ENCODE results near the gene FOXO6. TPM values are rescaled to one million over a fixed set of nuclear protein-coding genes. Genes with fewer than 3 reads are reported as not detected.

FOXO6 gene
- total and polyA plus RNA-seq, 9 of the 15 experiments (the other 6 are each of a cell fraction or from before 2014, with no cell fraction given), result 0.04 to 0.31 (median 0.12) TPM; not detected in 5

GRCh38 chr1:41361495-41362356 lies 492 bp downstream of the FOXO6 start (continued):
- TF ChIP-seq, protein P1, sequence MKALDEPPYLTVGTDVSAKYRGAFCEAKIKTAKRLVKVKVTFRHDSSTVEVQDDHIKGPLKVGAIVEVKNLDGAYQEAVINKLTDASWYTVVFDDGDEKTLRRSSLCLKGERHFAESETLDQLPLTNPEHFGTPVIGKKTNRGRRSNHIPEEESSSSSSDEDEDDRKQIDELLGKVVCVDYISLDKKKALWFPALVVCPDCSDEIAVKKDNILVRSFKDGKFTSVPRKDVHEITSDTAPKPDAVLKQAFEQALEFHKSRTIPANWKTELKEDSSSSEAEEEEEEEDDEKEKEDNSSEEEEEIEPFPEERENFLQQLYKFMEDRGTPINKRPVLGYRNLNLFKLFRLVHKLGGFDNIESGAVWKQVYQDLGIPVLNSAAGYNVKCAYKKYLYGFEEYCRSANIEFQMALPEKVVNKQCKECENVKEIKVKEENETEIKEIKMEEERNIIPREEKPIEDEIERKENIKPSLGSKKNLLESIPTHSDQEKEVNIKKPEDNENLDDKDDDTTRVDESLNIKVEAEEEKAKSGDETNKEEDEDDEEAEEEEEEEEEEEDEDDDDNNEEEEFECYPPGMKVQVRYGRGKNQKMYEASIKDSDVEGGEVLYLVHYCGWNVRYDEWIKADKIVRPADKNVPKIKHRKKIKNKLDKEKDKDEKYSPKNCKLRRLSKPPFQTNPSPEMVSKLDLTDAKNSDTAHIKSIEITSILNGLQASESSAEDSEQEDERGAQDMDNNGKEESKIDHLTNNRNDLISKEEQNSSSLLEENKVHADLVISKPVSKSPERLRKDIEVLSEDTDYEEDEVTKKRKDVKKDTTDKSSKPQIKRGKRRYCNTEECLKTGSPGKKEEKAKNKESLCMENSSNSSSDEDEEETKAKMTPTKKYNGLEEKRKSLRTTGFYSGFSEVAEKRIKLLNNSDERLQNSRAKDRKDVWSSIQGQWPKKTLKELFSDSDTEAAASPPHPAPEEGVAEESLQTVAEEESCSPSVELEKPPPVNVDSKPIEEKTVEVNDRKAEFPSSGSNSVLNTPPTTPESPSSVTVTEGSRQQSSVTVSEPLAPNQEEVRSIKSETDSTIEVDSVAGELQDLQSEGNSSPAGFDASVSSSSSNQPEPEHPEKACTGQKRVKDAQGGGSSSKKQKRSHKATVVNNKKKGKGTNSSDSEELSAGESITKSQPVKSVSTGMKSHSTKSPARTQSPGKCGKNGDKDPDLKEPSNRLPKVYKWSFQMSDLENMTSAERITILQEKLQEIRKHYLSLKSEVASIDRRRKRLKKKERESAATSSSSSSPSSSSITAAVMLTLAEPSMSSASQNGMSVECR (CRISPR knock-in tag; IDR thresholded peaks at IDR 0.05), result 0 out of 2 replicates have a peak, but pooled peaks have one; percentile 7
- TF ChIP-seq, protein P2, sequence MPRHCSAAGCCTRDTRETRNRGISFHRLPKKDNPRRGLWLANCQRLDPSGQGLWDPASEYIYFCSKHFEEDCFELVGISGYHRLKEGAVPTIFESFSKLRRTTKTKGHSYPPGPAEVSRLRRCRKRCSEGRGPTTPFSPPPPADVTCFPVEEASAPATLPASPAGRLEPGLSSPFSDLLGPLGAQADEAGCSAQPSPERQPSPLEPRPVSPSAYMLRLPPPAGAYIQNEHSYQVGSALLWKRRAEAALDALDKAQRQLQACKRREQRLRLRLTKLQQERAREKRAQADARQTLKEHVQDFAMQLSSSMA (CRISPR knock-in tag; IDR thresholded peaks at IDR 0.05), result 0 out of 2 replicates have a peak, but pooled peaks have one; percentile 45
- TF ChIP-seq THAP12 (CRISPR knock-in tag; IDR thresholded peaks at IDR 0.05) (peak; percentile 32; the same call in 1 of the 2 replicates), E2F6 (IDR thresholded peaks at IDR 0.05; ENCODE audit: borderline replicate concordance in 1 of 2, extremely low read depth in 1 of 2, insufficient read depth in 1 of 2, insufficient read length in 1 of 2, low read depth in 1 of 2, low read length in 1 of 2, poor library complexity in 1 of 2, severe bottlenecking in 1 of 2) (peak; percentile 49 to 78), NR3C1 (CRISPR knock-in tag; IDR thresholded peaks at IDR 0.05) (0 out of 2 replicates have a peak, but pooled peaks have one; percentile 12)

All from K562 (cell line).